Measurements from ENCODE around the gene APOL1. TPM values are rescaled to one million over a fixed set of nuclear protein-coding genes. Genes with fewer than 3 reads are reported as not detected.

APOL1 gene
- total and polyA plus RNA-seq, 2 of the 13 experiments (the other 11 are each of a cell fraction or from before 2014, with no cell fraction given), result 20.3 to 75.0 TPM

GRCh38 chr22:36211237-36211861, 41.6 kb upstream of the APOL1 start (continued):
- TF ChIP-seq HHEX (CRISPR knock-in tag; IDR thresholded peaks at IDR 0.05) (no peak), NFE2L2 (IDR thresholded peaks at IDR 0.05; ENCODE audit: low read length) (no peak), KLF9 (CRISPR knock-in tag; IDR thresholded peaks at IDR 0.05; ENCODE audit: low read depth) (no peak)

DNA sequence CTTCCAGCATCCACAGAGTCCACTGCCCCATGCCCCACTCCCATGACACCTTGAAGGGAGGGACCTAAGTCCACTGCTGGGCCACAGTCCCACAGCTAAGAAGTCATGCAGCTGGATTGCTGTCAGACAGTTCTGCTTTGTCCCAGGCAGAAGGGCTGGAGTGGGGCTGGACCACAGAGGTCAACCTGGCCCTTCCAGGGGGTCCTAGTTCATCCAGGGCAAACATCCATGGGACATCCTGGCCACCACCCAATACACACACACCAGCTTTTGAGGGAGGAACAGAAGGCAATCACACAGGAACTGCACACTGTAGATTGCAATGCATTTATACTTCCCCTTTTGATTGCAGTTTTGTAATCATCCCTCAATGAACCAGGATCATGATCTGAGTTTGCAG, 40.0 kb upstream of the APOL1 start:
- Histone ChIP-seq H3K4me3 (replicated peaks in 1 of 3; ENCODE audit: insufficient read depth in 1 of 3, low read depth in 2 of 3, low read length in 3 of 3) (no peak overlapping the region), H3K9me3 (ENCODE audit: low read length) (no peaks in the 10 kb centered on the region), H2AFZ (ENCODE audit: low read length) (no peak overlapping the region), H3K79me2 (ENCODE audit: insufficient read depth, low read length) (no peaks in the 10 kb centered on the region), H3K27ac (ENCODE audit: extremely low read length, insufficient read depth, low read length) (no peak overlapping the region), H4K20me1 (ENCODE audit: insufficient read depth, low read length) (no peaks in the 10 kb centered on the region), H3K27me3 (ENCODE audit: control insufficient read depth in 1 of 2, insufficient read depth in 2 of 2, low read length in 2 of 2) (no peaks in the 10 kb centered on the region), H3K9ac (ENCODE audit: insufficient read depth, low read depth, low read length) (no peak overlapping the region), H3K36me3 (replicated peaks in 1 of 2; ENCODE audit: control insufficient read depth in 1 of 2, insufficient read depth in 2 of 2, low read length in 2 of 2) (no peaks in the 10 kb centered on the region), H3K4me2 (ENCODE audit: low read depth, low read length) (peak overlapping the region; percentile 28), H3K4me1 (ENCODE audit: insufficient read depth, low read length) (peaks cover 67% of the 10 kb centered on the region)
- intact Hi-C loops (cut with micrococcal nuclease; ENCODE audit: unreplicated experiment), result no loop called here
- in situ Hi-C loops (cut with HindIII; ENCODE audit: extremely low pct_ligation_motif_present, low pct_unique_long_range_greater_than_20kb), result no loop called here
- peak; percentile 43 for FAIRE-seq
- no TSS peak for BruUV-seq (replicated peaks)
- peak; percentile 73 for ATAC-seq
- DNase-seq (ENCODE audit: low spot score), result peak; percentile 28
- CTCF ChIA-PET (ENCODE audit: low intra/inter-chr PET ratio, low total read pairs), result no interaction called here
- POLR2A ChIA-PET, result no interaction called here
- TF ChIP-seq, protein P1, sequence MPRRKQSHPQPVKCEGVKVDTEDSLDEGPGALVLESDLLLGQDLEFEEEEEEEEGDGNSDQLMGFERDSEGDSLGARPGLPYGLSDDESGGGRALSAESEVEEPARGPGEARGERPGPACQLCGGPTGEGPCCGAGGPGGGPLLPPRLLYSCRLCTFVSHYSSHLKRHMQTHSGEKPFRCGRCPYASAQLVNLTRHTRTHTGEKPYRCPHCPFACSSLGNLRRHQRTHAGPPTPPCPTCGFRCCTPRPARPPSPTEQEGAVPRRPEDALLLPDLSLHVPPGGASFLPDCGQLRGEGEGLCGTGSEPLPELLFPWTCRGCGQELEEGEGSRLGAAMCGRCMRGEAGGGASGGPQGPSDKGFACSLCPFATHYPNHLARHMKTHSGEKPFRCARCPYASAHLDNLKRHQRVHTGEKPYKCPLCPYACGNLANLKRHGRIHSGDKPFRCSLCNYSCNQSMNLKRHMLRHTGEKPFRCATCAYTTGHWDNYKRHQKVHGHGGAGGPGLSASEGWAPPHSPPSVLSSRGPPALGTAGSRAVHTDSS (CRISPR knock-in tag; conservative IDR thresholded peaks at IDR 0.05), result no peak
- no peak for TF ChIP-seq KMT2B (CRISPR knock-in tag; IDR thresholded peaks at IDR 0.05)
- TF ChIP-seq TAF15 (IDR thresholded peaks at IDR 0.05; ENCODE audit: low read depth, low read length, poor library complexity, severe bottlenecking), result no peak
- TF ChIP-seq ZNF567 (CRISPR knock-in tag; IDR thresholded peaks at IDR 0.05; ENCODE audit: borderline replicate concordance), result no peak
- no peak for TF ChIP-seq ZNF558 (CRISPR knock-in tag; IDR thresholded peaks at IDR 0.05; ENCODE audit: borderline replicate concordance)
- no peak for TF ChIP-seq ZNF235 (CRISPR knock-in tag; IDR thresholded peaks at IDR 0.05; ENCODE audit: borderline replicate concordance)
- 0 out of 2 replicates have a peak, but pooled peaks have one; percentile 13 for TF ChIP-seq ARID5B (CRISPR knock-in tag; IDR thresholded peaks at IDR 0.05)
- no peak for TF ChIP-seq ZNF75D (CRISPR knock-in tag; IDR thresholded peaks at IDR 0.05; ENCODE audit: borderline replicate concordance)
- TF ChIP-seq ZNF232 (CRISPR knock-in tag; IDR thresholded peaks at IDR 0.05; ENCODE audit: borderline replicate concordance), result no peak
